Keratinocyte (primary cell): ENCODE measurements around the gene GRK4.

ENCODE experiments used
- CTCF ChIP-seq, 3 experiments: IDR thresholded peaks in 1 of 3; conservative IDR thresholded peaks in 1 of 3; optimal IDR thresholded peaks in 1 of 3; 2 replicates in 2 of 3; 3 replicates in 1 of 3; pipeline versions ENCODE3 to v1.5.1; 2011; ENCODE audit warnings: low read length in 3 of 3, mild to moderate bottlenecking in 3 of 3, moderate library complexity in 2 of 3, control low read depth in 1 of 3, inconsistent platforms in 1 of 3; ENCODE audit not compliant: insufficient read depth in 2 of 3; ENCODE audit errors: extremely low read depth in 1 of 3
- EZH2 ChIP-seq: IDR thresholded peaks from one replicate; pipeline ENCODE4 v1.6.1; 2012; ENCODE audit warnings: inconsistent platforms, mild to moderate bottlenecking, low read length, moderate library complexity

- no peak for TF ChIP-seq CTCF (optimal IDR thresholded peaks at IDR 0.05 in 1 of 3, IDR thresholded peaks at IDR 0.05 in 1 of 3, conservative IDR thresholded peaks at IDR 0.05 in 1 of 3; ENCODE audit: extremely low read depth in 1 of 3, insufficient read depth in 2 of 3, low read length in 3 of 3)
- no peak for TF ChIP-seq EZH2
Observed at GRCh38 chr4:2936773-2937145, 26.6 kb upstream of the GRK4 start.
